Left colon (tissue), 2 donors: ENCODE results near the gene SOCS6. TPM values are rescaled to one million over a fixed set of nuclear protein-coding genes. Genes with fewer than 3 reads are reported as not detected.
"Not testable (repeated sequence)": the region's sequence is repeated elsewhere in the genome, so short reads cannot be mapped to it uniquely, and the experiment has no call there.

Experiments used
- ATAC-seq: fragments of 200-7000 bp; cut with Tn5 transposase; one replicate; pipeline ENCODE4 v1.9.1; 2020; ENCODE audit warnings: mild to moderate bottlenecking, moderate library complexity
- DNase-seq, 2 donors: peaks; one replicate each; pipeline ENCODE4 v3.0.0-alpha.2; 2020
- intact Hi-C, 2 donors: fragments of 100-400 bp; cut with DNase I in 1 of 2; cut with micrococcal nuclease in 1 of 2; formaldehyde crosslinking; loops; one replicate each; pipeline versions ENCODE4 v1.11.2 to v1.14.0; 2022; cut with DNase I, micrococcal nuclease
- long read RNA-seq: library from polyadenylated mRNA; unstranded; transcript quantifications from one replicate; pipeline ENCODE4 v2.0.0, GENCODE V29; 2021
- total RNA-seq, 2 donors: library from RNA; stranded (reverse); fragmentation: NEBNext Ultra II Directional; extraction: Animal tissue kit (Norgen Biotek cat#: 25700); gene quantifications; one replicate each; pipeline ENCODE4 v1.2.1, GENCODE V29; 2021
- donor health status: DM: no; HTN: no; CAD: no.
- donor health status: DM: yes; HTN: yes; CAD: no.

Gene SOCS6, protein sequence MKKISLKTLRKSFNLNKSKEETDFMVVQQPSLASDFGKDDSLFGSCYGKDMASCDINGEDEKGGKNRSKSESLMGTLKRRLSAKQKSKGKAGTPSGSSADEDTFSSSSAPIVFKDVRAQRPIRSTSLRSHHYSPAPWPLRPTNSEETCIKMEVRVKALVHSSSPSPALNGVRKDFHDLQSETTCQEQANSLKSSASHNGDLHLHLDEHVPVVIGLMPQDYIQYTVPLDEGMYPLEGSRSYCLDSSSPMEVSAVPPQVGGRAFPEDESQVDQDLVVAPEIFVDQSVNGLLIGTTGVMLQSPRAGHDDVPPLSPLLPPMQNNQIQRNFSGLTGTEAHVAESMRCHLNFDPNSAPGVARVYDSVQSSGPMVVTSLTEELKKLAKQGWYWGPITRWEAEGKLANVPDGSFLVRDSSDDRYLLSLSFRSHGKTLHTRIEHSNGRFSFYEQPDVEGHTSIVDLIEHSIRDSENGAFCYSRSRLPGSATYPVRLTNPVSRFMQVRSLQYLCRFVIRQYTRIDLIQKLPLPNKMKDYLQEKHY
- total RNA-seq, result 10 to 100 TPM; 42.0 to 47.6 TPM
- long read RNA-seq, full-length matches to known transcripts, result 38 of 59 reads
- long read RNA-seq, partial matches to known transcripts, result 0 of 59 reads
- long read RNA-seq, other reads (novel, unspliced or antisense), result 21 of 59 reads

DNA sequence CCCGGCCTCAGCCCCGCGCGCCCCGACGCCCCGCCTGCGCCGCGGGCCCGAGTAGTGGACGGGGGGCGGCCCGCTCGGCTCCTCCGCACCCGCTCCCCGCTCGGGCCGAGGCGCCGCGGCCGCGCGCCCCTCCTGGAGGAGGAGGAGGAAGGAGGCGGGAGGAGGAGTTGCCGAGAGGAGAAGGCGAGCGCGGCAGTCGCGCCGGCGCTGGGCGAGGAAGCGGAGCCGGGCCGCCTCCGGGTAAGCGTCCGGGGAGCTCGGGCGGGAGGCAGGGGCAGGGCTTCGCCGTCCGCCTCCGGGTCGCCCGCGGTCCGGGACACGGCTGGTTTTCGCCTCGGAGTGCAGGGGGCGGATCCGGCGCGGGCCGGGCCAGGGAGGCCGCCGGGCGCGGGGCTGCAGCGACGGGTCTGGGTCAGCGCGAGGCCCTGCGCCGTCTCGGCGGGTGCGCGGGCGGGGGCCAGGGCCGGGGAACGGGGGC, at the start of gene SOCS6:
SOCS6 (plus strand) TSS at position 195 of the 478 bp plus-strand sequence. CDS start 35,624 bp downstream, outside the sequence.
- intact Hi-C loops, result no loop called here
- peak; percentile 53 for ATAC-seq
- DNase-seq, result peak; percentile 56 to 75

DNA sequence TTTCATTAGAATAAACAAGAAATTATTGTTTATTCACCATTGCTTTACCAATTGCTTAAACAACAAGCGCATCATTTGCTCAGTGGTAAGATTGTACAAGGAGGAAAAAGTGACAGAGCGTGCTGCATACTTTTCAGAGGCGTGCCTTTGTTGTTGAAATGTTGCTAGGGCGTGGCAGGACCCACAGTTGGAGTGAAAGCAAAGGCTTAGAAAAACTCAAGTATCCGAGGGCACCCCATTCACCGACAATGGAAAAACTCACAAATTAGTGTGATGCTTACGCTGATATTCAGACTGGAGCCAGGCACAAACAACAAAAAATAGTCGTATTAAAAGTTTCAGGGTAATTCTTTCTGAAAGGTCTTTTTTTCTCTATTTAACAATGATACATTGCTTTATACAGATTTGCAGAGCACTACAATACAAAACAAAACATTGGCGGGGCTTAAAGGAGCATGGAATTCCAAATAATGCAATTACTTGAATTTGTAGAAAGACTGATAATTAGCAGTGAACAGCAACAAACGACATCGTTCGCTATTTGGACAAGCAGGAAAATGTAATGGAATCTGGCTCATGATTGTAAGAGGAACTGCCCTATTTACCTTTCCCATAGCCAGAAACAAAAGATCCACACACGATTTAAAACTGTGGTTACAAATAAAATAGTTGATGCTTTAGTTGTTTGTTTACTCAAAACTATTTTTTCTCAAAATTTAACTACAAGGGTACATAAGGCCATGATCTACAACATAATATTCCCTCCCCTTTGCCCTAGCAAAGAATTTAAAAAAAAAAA, 45.5 kb upstream of the SOCS6 start:
- ATAC-seq (peak; percentile 91), DNase-seq (peak in 1 of 2 donors; percentile 62)
- intact Hi-C loops, result no loop called here

DNA sequence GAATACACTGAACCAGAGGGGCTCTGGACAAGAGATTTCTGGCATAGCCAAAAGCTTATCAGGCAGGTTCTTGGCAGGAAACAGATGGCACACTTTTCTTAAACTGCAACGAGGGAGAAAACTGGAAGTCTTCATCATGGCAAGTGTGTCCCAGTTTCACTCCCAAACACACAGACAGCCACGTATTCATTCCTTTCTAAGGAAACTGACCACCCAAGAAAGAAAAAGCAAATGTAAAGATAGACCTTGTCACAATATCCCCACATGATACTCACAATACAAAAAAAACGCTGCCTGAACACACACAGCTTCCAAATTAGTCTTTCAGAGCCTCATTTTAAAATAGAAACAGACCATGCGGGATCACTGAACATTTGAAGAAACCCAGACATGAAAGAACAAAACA, 42.8 kb upstream of the SOCS6 start:
- intact Hi-C loops, result no loop called here
- ATAC-seq (no peak), DNase-seq (no peak)

DNA sequence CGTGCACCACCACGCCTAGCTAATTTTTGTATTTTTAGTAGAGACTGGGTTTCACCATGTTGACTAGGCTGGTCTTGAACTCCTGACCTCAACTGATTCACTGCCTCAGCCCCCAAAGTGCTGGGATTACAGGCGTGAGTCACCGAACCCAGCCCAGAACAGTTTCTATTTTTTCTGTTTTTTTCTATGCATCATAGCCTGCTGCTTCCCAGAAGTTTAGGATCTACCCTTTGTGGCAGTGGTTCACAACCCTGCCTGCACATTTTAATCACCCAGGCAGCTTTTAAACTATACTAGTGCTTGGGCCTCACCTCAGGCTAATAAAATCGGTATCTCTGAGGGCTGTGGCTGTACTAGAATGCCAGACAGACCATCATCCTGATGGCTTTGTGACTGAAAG, 39.7 kb upstream of the SOCS6 start:
- intact Hi-C loops, result no loop called here
- DNase-seq (no peak), ATAC-seq (no peak)

DNA sequence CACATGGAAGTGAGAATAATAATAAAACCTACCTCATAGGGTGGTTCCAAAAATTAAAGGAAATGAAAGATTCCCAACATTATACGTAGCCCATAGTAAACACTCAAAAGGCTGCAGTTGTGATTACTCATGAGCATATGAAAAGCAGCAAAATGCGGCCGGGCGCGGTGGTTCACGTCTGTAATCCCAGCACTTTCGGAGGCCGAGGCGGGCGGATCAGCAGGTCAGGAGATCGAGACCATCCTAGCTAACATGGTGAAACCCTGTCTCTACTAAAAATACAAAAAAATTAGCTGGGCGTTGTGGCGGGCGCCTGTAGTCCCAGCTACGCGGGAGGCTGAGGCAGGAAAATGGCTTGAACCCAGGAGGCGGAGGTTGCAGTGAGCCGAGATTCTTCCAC, 39.0 kb upstream of the SOCS6 start:
- DNase-seq, ATAC-seq, intact Hi-C loops: not testable (repeated sequence)

DNA sequence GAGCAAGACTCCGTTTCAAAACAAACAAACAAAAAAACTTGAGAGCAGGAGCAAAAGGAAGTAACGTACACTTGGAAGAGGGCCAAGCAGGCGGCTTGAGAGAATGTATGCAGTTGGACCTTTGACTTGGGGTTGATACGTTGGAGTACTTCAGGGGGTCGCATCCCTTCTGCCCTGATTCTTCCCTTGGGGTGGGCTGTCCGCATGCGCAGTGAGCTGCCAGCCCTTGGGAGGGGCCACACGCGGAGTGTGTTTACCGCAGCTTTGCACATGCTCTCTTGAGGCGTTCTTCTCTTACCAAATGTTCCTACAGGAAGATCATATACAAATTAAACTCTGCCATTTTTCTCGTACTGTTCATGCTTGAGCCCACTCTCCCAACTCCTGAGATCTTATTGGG, 38.1 kb upstream of the SOCS6 start:
- intact Hi-C loops, result no loop called here
- DNase-seq (peak in 1 of 2 donors; percentile 13), ATAC-seq (no peak)

DNA sequence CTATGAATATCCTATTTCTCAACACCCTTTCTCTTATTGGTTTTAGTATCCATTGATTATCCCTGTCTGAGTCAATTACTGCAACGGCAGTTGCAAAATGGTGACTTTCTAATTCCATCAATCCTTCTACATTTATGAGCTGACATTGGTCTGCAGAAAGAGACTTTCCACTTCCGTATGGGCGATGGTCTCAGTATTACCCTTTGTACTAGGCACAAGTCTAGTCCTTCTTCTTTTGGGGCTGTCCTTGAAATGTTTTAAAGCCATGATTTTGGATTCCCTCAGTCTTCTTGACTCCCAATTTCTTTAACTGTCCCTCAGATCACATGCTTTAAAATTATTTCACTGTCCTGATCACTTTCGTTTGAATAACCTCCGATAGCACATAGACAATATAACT, 32.7 kb upstream of the SOCS6 start:
- intact Hi-C loops, result no loop called here
- ATAC-seq (no peak), DNase-seq (no peak)

DNA sequence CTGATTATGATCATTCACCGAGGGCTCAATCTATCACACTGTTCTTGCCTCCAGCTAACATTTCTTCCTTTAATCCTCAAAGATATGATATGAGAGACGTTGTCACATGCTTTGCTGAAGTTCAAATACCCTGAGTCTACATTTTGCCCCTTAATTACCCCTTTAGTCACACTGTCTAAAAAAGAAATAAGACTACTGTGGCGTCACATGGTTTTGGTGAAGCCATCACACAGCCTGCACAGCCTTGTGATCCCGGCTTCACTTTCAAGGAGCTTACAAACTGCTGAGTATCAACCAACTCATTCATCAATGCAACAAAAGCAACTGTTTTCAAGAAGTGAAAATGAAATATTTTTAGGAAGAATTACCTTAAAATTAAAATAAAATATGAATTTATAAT, 31.9 kb upstream of the SOCS6 start:
- intact Hi-C loops, result no loop called here
- ATAC-seq (no peak), DNase-seq (no peak)

DNA sequence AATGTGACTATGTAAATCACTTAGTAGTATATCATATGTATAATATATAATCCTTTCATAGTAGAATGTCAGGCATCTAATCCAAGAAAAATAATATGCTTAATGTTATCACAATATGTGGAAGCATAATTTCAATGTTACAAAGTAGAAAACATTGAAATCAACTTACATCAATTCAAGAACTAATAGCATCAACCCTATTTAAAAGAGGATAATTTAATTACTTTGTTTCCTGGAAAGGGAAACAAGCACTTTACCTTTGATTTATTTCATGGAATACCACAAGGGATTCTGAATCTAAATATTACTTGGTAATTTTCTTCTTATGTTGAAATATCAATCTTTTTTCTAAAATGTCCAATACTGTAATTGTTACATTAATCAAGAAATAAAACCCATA, 30.6 kb upstream of the SOCS6 start:
- no peak for ATAC-seq
- DNase-seq, result no peak
- intact Hi-C loops, result no loop called here

DNA sequence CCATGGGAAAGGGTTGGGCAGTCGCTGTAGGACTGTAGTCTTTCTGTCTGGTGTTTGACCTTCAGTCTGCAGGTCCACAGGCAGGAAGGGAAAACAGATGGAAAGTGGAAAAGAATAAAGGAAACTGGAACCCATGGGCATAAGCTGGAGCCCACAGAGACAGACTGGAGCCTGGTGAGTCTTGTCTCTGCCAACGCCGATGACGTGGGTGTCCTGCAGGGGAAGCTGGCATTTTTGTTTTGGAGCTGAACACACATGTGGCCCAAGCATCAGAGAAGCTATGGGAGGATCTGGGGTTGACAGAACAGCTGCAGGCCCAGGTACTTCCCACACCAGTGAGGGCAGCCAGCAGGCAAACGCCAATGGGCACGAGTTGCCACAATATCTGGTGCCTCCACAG, 28.2 kb upstream of the SOCS6 start:
- intact Hi-C loops, result no loop called here
- DNase-seq (no peak), ATAC-seq (no peak)

DNA sequence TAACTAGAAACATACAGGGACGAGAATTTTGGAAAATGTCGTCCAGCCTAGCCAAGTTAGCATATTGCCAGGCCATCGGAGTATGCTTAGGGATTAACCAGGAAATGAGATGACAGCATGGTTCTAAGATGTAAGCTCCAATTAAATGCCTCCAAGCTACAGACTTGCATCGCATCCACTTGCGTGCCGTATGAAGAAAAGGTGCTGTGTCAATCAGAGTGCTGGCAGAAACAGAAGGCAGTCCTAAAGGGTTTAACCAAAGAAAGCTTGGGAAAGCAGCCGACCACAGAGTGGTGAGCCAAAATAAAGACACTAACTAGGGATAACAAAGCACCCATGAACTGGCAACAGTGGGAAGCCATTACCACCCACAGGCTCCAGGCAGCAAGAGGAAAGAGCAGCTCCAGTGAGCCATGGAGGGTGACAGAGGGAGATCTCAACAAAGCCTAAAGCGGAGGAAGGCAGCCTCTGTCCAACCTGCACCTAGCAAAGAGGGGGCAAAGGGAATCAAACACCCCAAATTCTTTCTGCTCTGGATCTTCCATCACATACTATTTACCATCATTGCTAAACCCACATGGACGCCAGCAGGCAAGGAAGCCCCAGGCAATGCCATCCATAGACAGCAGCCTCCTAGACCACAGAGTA, 27.6 kb upstream of the SOCS6 start:
- intact Hi-C loops, result no loop called here
- no peak for DNase-seq
- ATAC-seq, result no peak

DNA sequence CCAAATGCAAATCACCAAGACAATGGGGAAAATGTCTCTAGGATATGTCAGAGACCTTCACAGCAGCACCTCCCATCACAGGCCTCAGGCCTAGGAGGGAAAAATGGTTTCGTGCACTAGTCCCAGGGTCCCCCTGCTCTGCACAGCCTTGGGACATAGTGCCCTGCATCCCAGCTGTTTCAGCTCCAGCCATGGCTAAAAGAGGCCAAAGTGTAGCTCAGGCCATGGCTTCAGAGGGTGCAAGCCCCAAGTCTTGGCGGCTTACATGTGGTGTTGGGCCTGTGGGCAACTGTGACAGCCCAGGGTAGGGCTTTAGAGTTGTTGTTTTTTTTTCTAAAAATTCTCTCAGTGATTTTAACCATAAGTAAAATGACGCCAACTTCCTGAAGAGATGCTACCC, 25.5 kb upstream of the SOCS6 start:
- DNase-seq (no peak), ATAC-seq (no peak)
- intact Hi-C loops, result no loop called here

DNA sequence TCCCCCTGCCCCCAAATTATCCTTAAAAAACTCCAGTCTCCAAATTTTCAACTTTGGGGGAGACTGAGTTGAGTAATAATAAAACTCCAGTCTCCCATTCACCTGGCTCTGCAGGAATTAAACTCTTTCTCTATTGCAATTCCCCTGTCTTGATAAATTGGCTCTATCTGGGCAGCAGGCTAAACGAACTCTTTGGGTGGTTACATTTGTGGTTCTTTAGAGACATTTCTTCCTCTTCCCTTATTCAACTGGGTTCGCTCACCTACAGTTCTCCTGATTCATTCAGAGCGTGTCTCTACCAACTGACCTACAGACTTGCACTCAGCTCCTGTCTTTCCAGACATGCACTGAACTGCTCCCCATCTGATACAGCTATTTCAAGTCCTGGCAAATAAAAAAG, 17.1 kb upstream of the SOCS6 start:
- intact Hi-C loops, result no loop called here
- ATAC-seq (no peak), DNase-seq (no peak)

DNA sequence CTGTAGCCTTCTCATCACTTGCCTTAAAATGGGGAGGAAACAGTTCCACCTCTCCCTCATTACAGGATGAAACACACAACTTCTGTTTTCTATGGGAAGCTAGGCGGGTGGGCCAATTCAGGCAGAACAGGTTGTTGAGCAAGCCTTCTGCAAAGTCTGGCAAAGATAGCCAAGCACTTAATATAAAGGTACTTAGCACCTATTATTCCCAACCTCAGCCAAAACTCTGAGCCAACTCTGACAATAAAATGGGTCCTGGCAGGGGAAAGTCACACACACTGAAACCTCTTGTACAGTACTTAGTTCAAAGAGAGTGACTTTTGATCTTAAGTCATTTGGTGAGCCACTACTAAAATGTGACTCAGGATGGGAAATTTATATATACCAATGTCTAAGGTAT, 15.8 kb upstream of the SOCS6 start:
- intact Hi-C loops, result no loop called here
- ATAC-seq, result no peak

DNA sequence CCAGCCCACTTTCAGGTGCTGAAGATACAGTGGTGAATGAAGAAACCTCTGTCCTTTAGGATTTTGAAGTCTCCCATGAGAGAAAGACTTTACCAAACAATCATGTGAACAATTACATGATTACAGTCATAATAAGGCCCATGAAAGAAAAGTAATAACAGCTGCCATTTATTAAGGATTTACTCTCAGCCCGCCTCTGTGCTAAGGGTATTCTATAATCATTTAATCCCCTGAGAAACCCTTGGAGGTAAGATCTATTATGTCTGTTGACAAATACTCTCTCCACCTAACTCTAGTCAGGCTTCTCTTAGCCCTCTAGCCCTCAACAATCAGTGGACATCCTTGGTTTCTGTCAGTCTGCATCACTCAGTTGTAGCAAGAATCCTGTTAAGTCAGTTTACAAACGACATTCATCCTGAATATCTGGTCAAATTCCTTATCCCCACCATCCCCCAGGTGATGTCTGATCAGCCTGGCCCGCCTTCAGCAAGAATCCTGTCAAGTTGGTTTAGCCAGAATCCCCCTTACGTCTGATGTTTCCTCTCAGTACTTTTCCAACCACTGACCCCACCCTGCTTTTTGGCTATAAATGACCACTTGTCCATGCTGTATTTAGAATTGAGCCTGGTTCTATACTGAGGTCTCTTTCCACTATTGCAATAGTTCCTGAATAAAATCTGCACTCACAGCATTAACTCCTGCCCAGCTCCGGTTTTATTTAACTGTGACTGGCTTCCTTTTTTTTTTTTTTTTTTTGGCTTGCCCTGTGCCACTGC, 12.2 kb upstream of the SOCS6 start:
- DNase-seq (no peak), ATAC-seq (no peak)
- intact Hi-C loops, result no loop called here

More for the DNA sequence above, 15.8 kb upstream of the SOCS6 start:
- DNase-seq, result no peak

DNA sequence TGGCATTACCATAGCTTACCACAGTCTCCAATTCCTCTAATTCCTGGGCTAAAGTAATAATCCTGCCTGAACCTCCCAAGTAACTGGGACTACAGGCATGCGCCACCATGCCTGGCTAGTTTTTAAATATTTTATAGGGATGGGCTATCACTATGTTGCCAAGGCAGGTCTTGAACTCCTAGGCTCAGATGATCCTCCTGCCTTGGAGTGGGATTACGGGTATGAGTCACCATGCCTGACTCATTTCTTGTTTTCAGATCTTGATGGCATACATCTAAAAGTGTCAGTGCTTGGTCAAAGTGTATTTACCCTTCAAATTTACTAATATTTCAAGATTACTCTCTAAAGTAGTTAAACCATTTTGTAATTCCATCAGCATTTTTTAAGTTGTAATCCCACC, 9.4 kb upstream of the SOCS6 start:
- ATAC-seq, result no peak
- DNase-seq, result no peak
- intact Hi-C loops, result no loop called here

DNA sequence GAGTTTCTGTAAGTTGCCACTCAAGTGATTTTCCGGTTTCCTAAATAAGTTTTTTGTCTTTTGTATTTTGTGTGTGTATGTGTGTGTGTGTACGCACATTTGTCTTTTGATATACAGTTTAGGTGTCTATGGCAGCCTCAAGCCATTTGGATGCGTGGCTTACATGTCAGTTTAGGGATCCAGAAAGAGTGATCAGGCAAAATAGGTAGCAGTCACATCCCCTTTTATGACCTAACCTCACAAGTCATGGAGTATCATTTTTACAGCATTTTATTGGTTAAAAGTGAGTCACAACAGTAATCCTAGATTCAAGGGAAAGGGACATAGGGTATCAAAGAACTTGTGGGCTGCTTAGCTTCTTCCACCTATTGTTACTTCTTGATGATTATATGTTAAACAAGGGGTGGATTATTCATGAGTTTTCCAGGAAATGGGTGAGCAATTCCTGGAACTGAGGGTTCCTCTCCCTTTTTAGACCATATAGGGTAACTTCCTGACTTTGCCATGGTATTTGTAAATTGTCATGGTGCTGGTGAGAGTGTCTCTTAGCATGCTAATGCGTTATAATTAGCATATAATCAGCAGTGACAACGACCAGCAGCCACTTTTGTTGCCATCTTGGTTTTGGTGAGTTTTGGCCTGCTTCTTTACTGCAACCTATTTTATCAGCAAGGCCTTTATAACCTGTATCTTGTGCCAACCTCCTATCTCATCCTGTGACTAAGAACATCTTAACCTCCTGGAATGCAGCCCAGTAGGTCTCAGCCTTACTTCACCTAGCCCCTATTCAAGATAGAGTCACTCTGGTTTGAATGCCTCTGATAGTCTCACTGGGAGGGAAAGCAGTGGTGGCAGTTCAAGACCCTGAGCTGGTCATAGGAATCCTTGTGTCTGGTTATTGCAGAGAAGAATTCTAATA, 8.6 kb upstream of the SOCS6 start:
- peak; percentile 54 for ATAC-seq
- intact Hi-C loops, result no loop called here
- DNase-seq, result no peak
